Stomach (tissue), 4 donors: Measurements from ENCODE around the gene CREB5.

Experiments
- EP300 ChIP-seq: sonication (generic); formaldehyde crosslinking; IDR thresholded peaks from one replicate; pipeline ENCODE4 v1.6.1; 2017; ENCODE audit warnings: antibody characterized with exemption
- POLR2AphosphoS5 ChIP-seq, 3 donors: sonication (generic); formaldehyde crosslinking; IDR thresholded peaks; one replicate each; pipeline ENCODE4 v1.6.1; 2016; ENCODE audit warnings: antibody characterized with exemption in 3 of 3
- TF ChIP-seq, protein P1 (sequence below), 7 experiments: fragments of 450-650 bp in 4 of 7; fragments of 200-600 bp in 3 of 7; sonication (generic) in 3 of 7; IDR thresholded peaks; one replicate each; pipeline ENCODE4 v1.5.1; 2016 to 2019; ENCODE audit warnings: antibody characterized with exemption in 7 of 7, control low read depth in 2 of 7, mild to moderate bottlenecking in 1 of 7

DNA sequence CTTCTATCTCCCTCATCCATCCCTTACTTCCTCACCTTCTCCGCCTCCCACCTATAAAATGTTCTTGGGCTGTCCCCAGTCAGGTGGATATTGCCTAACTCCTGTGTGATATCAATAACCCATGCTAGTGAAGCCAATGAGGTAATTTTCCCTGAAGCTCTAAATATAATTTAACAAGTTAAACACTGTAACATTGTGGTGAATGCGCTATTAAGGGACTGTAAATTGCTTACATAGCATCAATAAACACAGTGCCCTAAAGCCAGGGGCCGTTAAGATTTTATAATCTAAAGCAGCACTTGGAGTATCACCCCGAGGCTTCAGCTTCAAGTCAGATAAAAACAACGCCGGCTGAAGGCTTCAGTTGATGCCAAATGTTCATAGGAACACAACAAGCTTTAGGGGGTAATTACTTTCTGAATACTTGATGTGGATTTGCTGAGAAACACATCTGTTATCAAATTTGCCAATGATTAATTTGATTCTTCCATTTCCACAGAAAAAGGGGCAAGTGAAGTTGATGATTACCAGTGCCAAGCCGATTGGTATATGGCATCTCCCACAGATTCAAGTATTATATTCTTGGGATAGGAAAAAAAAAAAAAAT is 138.4 kb downstream of the CREB5 start:
- TF ChIP-seq, protein P1, sequence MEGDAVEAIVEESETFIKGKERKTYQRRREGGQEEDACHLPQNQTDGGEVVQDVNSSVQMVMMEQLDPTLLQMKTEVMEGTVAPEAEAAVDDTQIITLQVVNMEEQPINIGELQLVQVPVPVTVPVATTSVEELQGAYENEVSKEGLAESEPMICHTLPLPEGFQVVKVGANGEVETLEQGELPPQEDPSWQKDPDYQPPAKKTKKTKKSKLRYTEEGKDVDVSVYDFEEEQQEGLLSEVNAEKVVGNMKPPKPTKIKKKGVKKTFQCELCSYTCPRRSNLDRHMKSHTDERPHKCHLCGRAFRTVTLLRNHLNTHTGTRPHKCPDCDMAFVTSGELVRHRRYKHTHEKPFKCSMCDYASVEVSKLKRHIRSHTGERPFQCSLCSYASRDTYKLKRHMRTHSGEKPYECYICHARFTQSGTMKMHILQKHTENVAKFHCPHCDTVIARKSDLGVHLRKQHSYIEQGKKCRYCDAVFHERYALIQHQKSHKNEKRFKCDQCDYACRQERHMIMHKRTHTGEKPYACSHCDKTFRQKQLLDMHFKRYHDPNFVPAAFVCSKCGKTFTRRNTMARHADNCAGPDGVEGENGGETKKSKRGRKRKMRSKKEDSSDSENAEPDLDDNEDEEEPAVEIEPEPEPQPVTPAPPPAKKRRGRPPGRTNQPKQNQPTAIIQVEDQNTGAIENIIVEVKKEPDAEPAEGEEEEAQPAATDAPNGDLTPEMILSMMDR (IDR thresholded peaks at IDR 0.05), result no peak
- TF ChIP-seq POLR2AphosphoS5 (IDR thresholded peaks at IDR 0.05) (no peak), EP300 (no peak)
